KOPT-K1 (cell line): ENCODE results near the gene LOXHD1.

Source experiments
- H3K27ac ChIP-seq: fragments of 200-600 bp; sonication (generic); 2 replicates; pipeline ENCODE4 v1.5.1; 2016; ENCODE audit warnings: antibody characterized with exemption, mild to moderate bottlenecking, low read depth, low read length; ENCODE audit not compliant: poor library complexity, severe bottlenecking
- H3K36me3 ChIP-seq: fragments of 200-600 bp; sonication (generic); 2 replicates; pipeline ENCODE4 v1.5.1; 2017; ENCODE audit warnings: antibody characterized with exemption, mild to moderate bottlenecking, low read length, moderate library complexity; ENCODE audit not compliant: insufficient read depth
- H3K9me3 ChIP-seq: fragments of 200-600 bp; sonication (generic); 2 replicates; pipeline ENCODE4 v1.5.1; 2017; ENCODE audit warnings: antibody characterized with exemption, low read length, mild to moderate bottlenecking; ENCODE audit not compliant: insufficient read depth, poor library complexity, severe bottlenecking

Gene LOXHD1

GRCh38 chr18:46482831-46483230 is 174.2 kb downstream of the LOXHD1 start:
- peaks cover 10% of the 10 kb centered on the region for H3K9me3 ChIP-seq
- H3K36me3 ChIP-seq = no peaks in the 10 kb centered on the region
- no peak overlapping the region for H3K27ac ChIP-seq

GRCh38 chr18:46481847-46482245 is 175.2 kb downstream of the LOXHD1 start:
- no peaks in the 10 kb centered on the region for H3K36me3 ChIP-seq
- peaks cover 10% of the 10 kb centered on the region for H3K9me3 ChIP-seq
- H3K27ac ChIP-seq = no peak overlapping the region

GRCh38 chr18:46481048-46481846 is 175.8 kb downstream of the LOXHD1 start:
- no peak overlapping the region for H3K27ac ChIP-seq
- no peaks in the 10 kb centered on the region for H3K36me3 ChIP-seq
- H3K9me3 ChIP-seq = peaks cover 10% of the 10 kb centered on the region

GRCh38 chr18:46480226-46480625 is 176.8 kb downstream of the LOXHD1 start:
- H3K27ac ChIP-seq = no peak overlapping the region
- no peaks in the 10 kb centered on the region for H3K36me3 ChIP-seq
- peaks cover 10% of the 10 kb centered on the region for H3K9me3 ChIP-seq

- H3K36me3 ChIP-seq = no peaks in the 10 kb centered on the region
- H3K27ac ChIP-seq = no peak overlapping the region
- peaks cover 10% of the 10 kb centered on the region for H3K9me3 ChIP-seq
These were observed 178.2 kb downstream of the LOXHD1 start for GRCh38 chr18:46478796-46479195.

- no peak overlapping the region for H3K27ac ChIP-seq
- H3K9me3 ChIP-seq = peaks cover 8% of the 10 kb centered on the region
- no peaks in the 10 kb centered on the region for H3K36me3 ChIP-seq
These were observed 179.5 kb downstream of the LOXHD1 start for GRCh38 chr18:46477425-46478011.

GRCh38 chr18:46475390-46475752 is 181.6 kb downstream of the LOXHD1 start:
- no peaks in the 10 kb centered on the region for H3K36me3 ChIP-seq
- H3K9me3 ChIP-seq = no peaks in the 10 kb centered on the region
- no peak overlapping the region for H3K27ac ChIP-seq

- Histone ChIP-seq H3K27ac (no peak overlapping the region), H3K36me3 (no peaks in the 10 kb centered on the region), H3K9me3 (no peaks in the 10 kb centered on the region)
These were observed 182.3 kb downstream of the LOXHD1 start for GRCh38 chr18:46474487-46475389.

- H3K27ac ChIP-seq = no peak overlapping the region
- no peaks in the 10 kb centered on the region for H3K9me3 ChIP-seq
- H3K36me3 ChIP-seq = no peaks in the 10 kb centered on the region
These were observed 185.1 kb downstream of the LOXHD1 start for GRCh38 chr18:46471809-46472498.

GRCh38 chr18:46470714-46471113 is 186.3 kb downstream of the LOXHD1 start:
- Histone ChIP-seq H3K9me3 (no peaks in the 10 kb centered on the region), H3K36me3 (no peaks in the 10 kb centered on the region), H3K27ac (no peak overlapping the region)

GRCh38 chr18:46469186-46469915 is 187.7 kb downstream of the LOXHD1 start:
- H3K9me3 ChIP-seq = no peaks in the 10 kb centered on the region
- no peak overlapping the region for H3K27ac ChIP-seq
- no peaks in the 10 kb centered on the region for H3K36me3 ChIP-seq

- Histone ChIP-seq H3K27ac (no peak overlapping the region), H3K9me3 (no peaks in the 10 kb centered on the region), H3K36me3 (no peaks in the 10 kb centered on the region)
These were observed 188.4 kb downstream of the LOXHD1 start for GRCh38 chr18:46468426-46469180.

GRCh38 chr18:46466234-46467160 is 190.5 kb downstream of the LOXHD1 start:
- H3K36me3 ChIP-seq = no peaks in the 10 kb centered on the region
- H3K27ac ChIP-seq = no peak overlapping the region
- H3K9me3 ChIP-seq = no peaks in the 10 kb centered on the region
